ENCODE results near the gene QRFP. TPM values are rescaled to one million over a fixed set of nuclear protein-coding genes. Genes with fewer than 3 reads are reported as not detected.

The QRFP gene
- total RNA-seq, 1 experiment from 2014 or later = not detected

- peak; percentile 40 for TF ChIP-seq CTCF (conservative IDR thresholded peaks at IDR 0.05)
- Histone ChIP-seq H3K23ac (ENCODE audit: insufficient read length, low read depth, low read length) (no peak overlapping the region), H4K5ac (ENCODE audit: insufficient read length, low read depth, low read length) (no peak overlapping the region), H3K9me3 (ENCODE audit: control insufficient read depth, low read depth, low read length) (no peaks in the 10 kb centered on the region), H3K4ac (ENCODE audit: low read depth, low read length) (no peak overlapping the region), H3K27ac (ENCODE audit: insufficient read length, low read depth, low read length) (no peak overlapping the region), H2BK15ac (ENCODE audit: low read depth, low read length) (no peak overlapping the region), H3K27me3 (ENCODE audit: insufficient read depth, low read length) (peaks cover 13% of the 10 kb centered on the region; the same call in 1 of the 2 replicates), H2BK20ac (ENCODE audit: low read depth, low read length, poor library complexity, severe bottlenecking) (no peak overlapping the region), H3T11ph (ENCODE audit: low read length) (no peak overlapping the region), H3K4me2 (ENCODE audit: insufficient read depth, insufficient read length, low read length) (peak overlapping the region; percentile 44), H2BK12ac (ENCODE audit: insufficient read length, low read depth, low read length) (no peak overlapping the region), H2BK120ac (ENCODE audit: low read depth, low read length, poor library complexity, severe bottlenecking) (no peak overlapping the region), H4K8ac (replicated peaks; ENCODE audit: insufficient read length, low read depth, low read length) (no peak overlapping the region), H4K91ac (ENCODE audit: insufficient read length, low read depth, low read length) (no peak overlapping the region), H2BK5ac (ENCODE audit: insufficient read length, low read length) (no peak overlapping the region), H3K23me2 (ENCODE audit: insufficient read length, low read depth, low read length, poor library complexity, severe bottlenecking) (peaks cover 14% of the 10 kb centered on the region), H2AFZ (ENCODE audit: low read length) (no peak overlapping the region), H3K4me1 (ENCODE audit: insufficient read depth, low read length) (peaks cover 2% of the 10 kb centered on the region; the same call in 1 of the 2 replicates), H3K79me1 (ENCODE audit: insufficient read depth, low read depth, low read length, poor library complexity, severe bottlenecking) (no peaks in the 10 kb centered on the region), H3K18ac (ENCODE audit: insufficient read length, low read depth, low read length) (no peak overlapping the region), H3K79me2 (ENCODE audit: insufficient read depth, low read length) (no peaks in the 10 kb centered on the region), H3K9ac (ENCODE audit: extremely low read depth, insufficient read length, low read length) (no peak overlapping the region), H4K20me1 (ENCODE audit: control insufficient read depth, insufficient read depth, insufficient read length) (no peaks in the 10 kb centered on the region), H3K56ac (ENCODE audit: insufficient read length, low read depth, low read length) (no peak overlapping the region), H3K14ac (ENCODE audit: insufficient read depth, low read length) (no peak overlapping the region), H2AK5ac (ENCODE audit: insufficient read length, low read length) (no peak overlapping the region)
- Mint-ChIP-seq H3K27ac (no peak overlapping the region), H3K9me3 (no peaks in the 10 kb centered on the region; a peak in 1 of 5 replicates), H3K36me3 (ENCODE audit: insufficient read depth in 1 of 3, low read depth in 3 of 3) (0 out of 7 replicates have a peak, but pooled peaks cover 0 to 1% (median 0%) of the 10 kb centered on the region in 3 experiments), H3K4me3 (peak overlapping the region; percentile 56 to 78), H3K4me1 (peaks cover 35 to 47% of the 10 kb centered on the region in 2 experiments), H3K27me3 (ENCODE audit: low read depth) (peaks cover 64% of the 10 kb centered on the region)
- no CpG with 5 or more reads among the region's 75 CpGs for WGBS (ENCODE audit: extremely low coverage, insufficient read length, low lambda C conversion rate)
- peak; percentile 47 for DNase-seq
These were observed 42.9 kb upstream of the QRFP start for GRCh38 chr9:130939405-130940026.
